CD4-positive, alpha-beta T cell treated with Interleukin-6 at 100 ng/mL for 8 hours (primary cell): Measurements from ENCODE around the gene CACNA1B.

ENCODE experiments used
- DNase-seq: peaks from one replicate; pipeline ENCODE4 v3.0.0-alpha.2; 2020; ENCODE audit warnings: mixed read lengths, low spot score

Gene CACNA1B

GRCh38 chr9:138040446-138041430 lies 163.2 kb downstream of the CACNA1B start:
- DNase-seq = no peak

- no peak for DNase-seq
Measured at GRCh38 chr9:138042146-138042545, 164.6 kb downstream of the CACNA1B start.

- no peak for DNase-seq
Measured at GRCh38 chr9:138042640-138043039, 165.1 kb downstream of the CACNA1B start.

GRCh38 chr9:138043061-138043410 lies 165.5 kb downstream of the CACNA1B start:
- no peak for DNase-seq

- DNase-seq = no peak
Measured at GRCh38 chr9:138043411-138044345, 166.1 kb downstream of the CACNA1B start.

- DNase-seq = no peak
Measured at GRCh38 chr9:138044485-138045383, 167.2 kb downstream of the CACNA1B start.

- no peak for DNase-seq
Measured at GRCh38 chr9:138045541-138046490, 168.2 kb downstream of the CACNA1B start.

GRCh38 chr9:138046641-138047301 lies 169.2 kb downstream of the CACNA1B start:
- no peak for DNase-seq

- no peak for DNase-seq
Measured at GRCh38 chr9:138047469-138048040, 170.0 kb downstream of the CACNA1B start.

- no peak for DNase-seq
Measured at GRCh38 chr9:138048184-138048583, 170.6 kb downstream of the CACNA1B start.

- DNase-seq = no peak
Measured at GRCh38 chr9:138049085-138049778, 171.7 kb downstream of the CACNA1B start.

- DNase-seq = no peak
Measured at GRCh38 chr9:138049779-138050471, 172.3 kb downstream of the CACNA1B start.

- DNase-seq = no peak
Measured at GRCh38 chr9:138050472-138051330, 173.1 kb downstream of the CACNA1B start.

- no peak for DNase-seq
Measured at GRCh38 chr9:138051586-138052321, 174.2 kb downstream of the CACNA1B start.

GRCh38 chr9:138052322-138052615 lies 174.7 kb downstream of the CACNA1B start:
- DNase-seq = no peak

- DNase-seq = no peak
Measured at GRCh38 chr9:138052635-138053320, 175.2 kb downstream of the CACNA1B start.
